Measurements from ENCODE around the gene TLK1.

GRCh38 chr2:171181064-171182049, 20.7 kb upstream of the TLK1 start:
- TF ChIP-seq SPI1 (IDR thresholded peaks at IDR 0.05; ENCODE audit: borderline replicate concordance, low read depth) (no peak), POLR2AphosphoS5 (IDR thresholded peaks at IDR 0.05; ENCODE audit: low read depth) (no peak)
- TF ChIP-seq, protein P1, sequence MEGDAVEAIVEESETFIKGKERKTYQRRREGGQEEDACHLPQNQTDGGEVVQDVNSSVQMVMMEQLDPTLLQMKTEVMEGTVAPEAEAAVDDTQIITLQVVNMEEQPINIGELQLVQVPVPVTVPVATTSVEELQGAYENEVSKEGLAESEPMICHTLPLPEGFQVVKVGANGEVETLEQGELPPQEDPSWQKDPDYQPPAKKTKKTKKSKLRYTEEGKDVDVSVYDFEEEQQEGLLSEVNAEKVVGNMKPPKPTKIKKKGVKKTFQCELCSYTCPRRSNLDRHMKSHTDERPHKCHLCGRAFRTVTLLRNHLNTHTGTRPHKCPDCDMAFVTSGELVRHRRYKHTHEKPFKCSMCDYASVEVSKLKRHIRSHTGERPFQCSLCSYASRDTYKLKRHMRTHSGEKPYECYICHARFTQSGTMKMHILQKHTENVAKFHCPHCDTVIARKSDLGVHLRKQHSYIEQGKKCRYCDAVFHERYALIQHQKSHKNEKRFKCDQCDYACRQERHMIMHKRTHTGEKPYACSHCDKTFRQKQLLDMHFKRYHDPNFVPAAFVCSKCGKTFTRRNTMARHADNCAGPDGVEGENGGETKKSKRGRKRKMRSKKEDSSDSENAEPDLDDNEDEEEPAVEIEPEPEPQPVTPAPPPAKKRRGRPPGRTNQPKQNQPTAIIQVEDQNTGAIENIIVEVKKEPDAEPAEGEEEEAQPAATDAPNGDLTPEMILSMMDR (IDR thresholded peaks at IDR 0.05; ENCODE audit: insufficient read depth, low read length), result no peak

Data from HL-60 (cell line).